ENCODE data around the gene PEX7.
"Not testable (repeated sequence)": the region's sequence is repeated elsewhere in the genome, so short reads cannot be mapped to it uniquely, and the experiment has no call there.

Gene PEX7

DNA sequence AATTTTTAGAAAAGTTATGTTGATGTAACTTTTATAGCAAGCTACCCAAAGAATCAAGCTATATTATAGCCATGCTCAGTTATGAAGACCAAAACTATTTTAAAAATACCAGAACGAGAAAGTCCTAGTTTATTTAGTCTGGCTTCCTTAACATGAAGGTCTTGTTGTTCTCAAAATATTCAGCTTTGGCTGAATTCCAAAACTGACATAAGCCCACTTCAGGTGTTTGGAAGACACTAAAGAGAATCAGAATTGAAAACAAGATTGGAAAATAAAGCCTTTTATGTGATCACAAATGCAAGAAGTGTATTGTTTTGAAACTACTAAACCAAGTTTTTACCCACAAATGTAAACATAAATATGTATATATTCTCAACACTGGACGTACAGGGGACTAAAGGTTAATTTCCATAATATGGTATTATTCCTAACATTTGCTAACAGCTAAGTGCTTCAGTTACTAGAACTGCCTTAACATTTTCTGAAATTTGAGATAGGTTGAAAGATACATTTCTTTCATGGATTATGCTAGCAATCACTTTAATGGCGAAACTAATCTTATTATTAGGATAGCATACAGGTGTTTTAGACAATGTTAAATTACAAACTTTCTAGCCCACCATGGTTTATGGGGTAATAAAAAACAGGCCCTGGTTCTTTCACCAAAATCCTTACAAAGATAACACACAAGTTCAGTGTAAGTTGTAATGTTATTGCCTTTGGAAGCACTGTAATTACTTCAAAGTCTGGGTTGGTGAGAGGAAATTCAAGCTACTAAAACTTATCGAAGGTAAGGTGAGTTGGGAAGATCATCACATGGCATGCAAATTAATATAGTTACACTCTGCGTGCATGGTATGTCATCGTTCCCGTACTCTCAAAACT lies 31.7 kb upstream of the PEX7 start:
- no peak for DNase-seq (ENCODE audit: low read depth in 2 of 2)

GRCh38 chr6:136791296-136792094 lies 30.9 kb upstream of the PEX7 start:
- peak; percentile 15 to 17 for DNase-seq (ENCODE audit: low read depth in 2 of 2)

DNA sequence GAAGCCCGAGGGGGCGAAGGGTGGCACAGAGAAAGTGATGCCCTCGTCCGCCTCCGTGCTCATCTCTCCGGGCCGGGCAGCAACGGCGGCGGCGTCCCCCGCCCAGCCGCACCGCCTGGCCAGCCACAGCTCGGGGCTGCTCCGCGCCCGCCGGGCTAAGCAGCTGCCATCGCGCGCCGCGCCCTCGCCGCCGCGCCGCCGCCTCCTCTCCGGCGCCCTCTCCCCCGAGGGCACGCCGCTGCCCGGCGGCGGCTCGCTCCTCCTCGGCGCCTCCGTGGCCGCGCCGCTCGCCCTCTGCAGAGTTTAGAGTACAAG lies 30.3 kb upstream of the PEX7 start:
- no peak for DNase-seq (ENCODE audit: low read depth in 2 of 2)

DNA sequence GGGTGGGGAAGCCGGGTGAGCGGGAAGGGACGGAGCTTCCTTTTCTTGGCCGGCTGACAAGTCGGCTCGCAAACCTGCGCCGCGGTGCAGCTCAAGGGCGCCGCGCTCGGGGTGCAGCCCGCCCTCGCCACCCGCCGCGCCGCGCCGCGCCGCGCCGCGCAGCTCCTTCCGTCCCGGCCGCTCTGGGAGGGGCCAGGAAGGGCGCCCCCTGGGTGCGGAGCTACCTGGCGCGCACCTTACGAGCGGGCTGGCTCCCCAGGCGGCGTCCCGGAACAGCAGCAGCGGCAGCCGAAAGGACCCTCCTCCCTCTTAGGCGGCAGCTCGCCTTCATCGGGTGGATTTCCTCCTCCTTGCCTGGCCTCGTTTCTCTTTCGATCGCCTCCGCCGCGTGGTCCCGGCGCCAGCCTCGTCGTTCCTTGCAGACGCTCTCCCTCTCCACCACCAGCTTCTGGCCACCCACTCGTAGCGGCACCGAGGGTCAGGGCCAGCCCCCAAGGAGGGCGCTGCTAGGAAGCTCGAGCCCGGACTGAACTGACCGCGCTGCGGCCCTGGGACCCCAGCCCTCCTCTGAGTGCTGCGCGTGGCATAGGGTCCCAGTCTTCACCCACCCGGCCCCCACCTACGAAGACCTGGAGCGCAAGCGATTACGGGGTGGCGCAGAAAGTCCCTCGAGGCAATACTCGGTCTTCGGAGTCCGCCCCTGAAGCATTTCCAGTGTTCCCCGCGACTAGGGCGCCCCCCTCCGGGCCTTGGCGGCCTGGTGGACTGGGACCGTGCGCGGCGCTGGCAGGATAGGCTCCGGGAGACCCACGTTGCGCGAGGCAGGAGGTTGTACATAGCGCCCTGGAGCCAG lies 29.8 kb upstream of the PEX7 start, which contains the start of gene MAP3K5:
Gene MAP3K5 (minus strand): TSS at position 68 of the 853 bp plus-strand sequence. CDS start 320 bp downstream, outside the sequence.
- DNase-seq (ENCODE audit: low read depth in 2 of 2) = peak; percentile 89 to 92

DNA sequence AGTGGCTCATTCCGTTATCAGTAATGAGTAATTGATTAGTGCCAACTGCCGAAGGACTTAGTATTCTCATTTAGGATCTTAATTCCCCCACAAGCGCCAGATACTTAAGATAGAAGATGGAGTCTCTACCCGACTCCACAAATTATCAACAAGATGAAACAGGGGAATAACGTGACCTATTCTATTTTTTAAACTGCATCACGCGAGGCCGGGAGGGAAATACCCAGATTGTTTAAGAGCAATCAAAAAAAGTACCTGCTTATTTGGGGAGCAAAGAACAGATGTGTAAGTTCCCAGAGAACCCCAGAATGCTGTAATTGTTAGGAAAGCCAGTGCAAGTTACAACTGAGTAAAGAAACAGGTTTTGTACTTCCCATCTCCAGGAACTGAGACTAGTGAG lies 29.0 kb upstream of the PEX7 start:
- no peak for DNase-seq (ENCODE audit: low read depth in 2 of 2)

DNA sequence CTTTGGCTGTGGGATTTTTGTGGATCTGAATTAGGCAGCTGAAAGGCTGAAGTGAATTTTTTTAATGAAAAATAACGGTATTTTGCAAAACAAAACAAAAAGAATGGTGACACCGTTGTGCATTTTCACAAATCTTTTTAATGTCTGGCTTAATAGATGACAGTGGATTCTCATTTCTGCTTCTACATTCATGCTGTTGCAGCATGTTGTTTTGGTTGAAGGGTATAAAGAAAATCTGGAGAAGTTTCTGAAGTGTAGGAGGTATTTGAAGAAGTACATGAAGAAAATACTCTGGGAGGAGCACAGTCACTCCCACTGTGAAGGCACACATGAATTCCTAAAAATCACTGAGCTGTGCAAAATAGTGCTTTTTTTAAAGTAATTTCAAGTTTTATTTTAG lies 27.0 kb upstream of the PEX7 start:
- DNase-seq (ENCODE audit: low read depth in 2 of 2) = no peak

- no peak for DNase-seq (ENCODE audit: low read depth in 2 of 2)
Observed at GRCh38 chr6:136795996-136796395, 26.4 kb upstream of the PEX7 start.

DNA sequence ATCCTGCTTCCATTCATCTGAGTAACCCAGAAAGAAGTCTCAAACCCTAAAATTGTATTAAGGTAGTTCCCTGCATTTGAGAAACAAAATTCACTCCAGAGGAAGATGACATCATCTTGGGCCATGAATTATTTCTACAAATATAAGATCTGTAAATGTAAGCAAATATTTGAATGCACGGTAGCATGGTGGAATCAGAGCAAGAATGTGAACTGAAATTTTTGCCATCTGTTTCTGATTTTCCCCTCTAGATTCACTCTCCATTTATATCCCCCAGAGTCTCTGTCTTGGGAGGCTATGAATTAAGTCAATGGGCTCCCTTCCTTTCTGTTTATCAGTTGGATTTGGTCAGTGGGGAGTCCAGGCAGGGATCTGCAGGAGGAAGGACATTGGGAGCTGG lies 24.3 kb upstream of the PEX7 start:
- DNase-seq (ENCODE audit: low read depth in 2 of 2) = no peak

- no peak for DNase-seq (ENCODE audit: low read depth in 2 of 2)
Observed at GRCh38 chr6:136801581-136801980, 20.8 kb upstream of the PEX7 start.

- DNase-seq (ENCODE audit: low read depth in 2 of 2) = no peak
Observed at GRCh38 chr6:136803608-136804007, 18.8 kb upstream of the PEX7 start.

- no peak for DNase-seq (ENCODE audit: low read depth in 2 of 2)
Observed at GRCh38 chr6:136809091-136809860, 13.1 kb upstream of the PEX7 start.

- no peak for DNase-seq (ENCODE audit: low read depth in 2 of 2)
Observed at GRCh38 chr6:136811272-136811671, 11.1 kb upstream of the PEX7 start.

DNA sequence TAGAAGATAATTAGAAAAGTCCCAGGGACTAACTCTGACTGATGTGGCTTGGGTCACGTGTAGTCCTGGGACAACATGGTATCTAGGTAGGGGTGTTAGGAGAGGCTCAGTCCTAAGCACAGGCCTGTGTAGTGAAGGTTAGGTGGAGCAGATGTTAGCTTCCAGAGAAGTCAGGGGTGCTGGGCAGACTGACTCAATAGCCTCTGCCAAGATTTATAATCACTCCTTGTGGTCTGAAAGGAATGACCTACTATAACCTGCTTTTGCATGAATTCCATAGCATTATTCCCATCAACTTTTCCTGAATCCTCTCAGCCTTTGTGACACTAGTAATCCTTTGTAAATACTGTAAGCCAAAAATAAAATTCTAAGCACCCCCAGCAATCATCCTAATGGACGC lies 10.2 kb upstream of the PEX7 start:
- DNase-seq (ENCODE audit: low read depth in 2 of 2) = no peak

DNA sequence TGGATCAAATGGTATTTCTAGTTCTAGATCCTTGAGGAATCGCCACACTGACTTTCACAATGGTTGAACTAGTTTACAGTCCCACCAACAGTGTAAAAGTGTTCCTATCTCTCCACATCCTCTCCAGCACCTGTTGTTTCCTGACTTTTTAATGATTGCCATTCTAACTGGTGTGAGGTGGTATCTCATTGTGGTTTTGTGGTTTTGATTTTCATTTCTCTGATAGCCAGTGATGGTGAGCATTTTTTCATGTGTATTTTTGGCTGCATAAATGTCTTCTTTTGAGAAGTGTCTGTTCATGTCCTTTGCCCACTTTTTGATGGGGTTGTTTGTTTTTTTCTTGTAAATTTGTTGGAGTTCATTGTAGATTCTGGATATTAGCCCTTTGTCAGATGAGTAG lies 6.8 kb upstream of the PEX7 start:
- not testable (repeated sequence) for DNase-seq (ENCODE audit: low read depth in 2 of 2)

GRCh38 chr6:136816656-136817055 lies 5.7 kb upstream of the PEX7 start:
- DNase-seq (ENCODE audit: low read depth in 2 of 2) = no peak

GRCh38 chr6:136820561-136820960 lies 1.8 kb upstream of the PEX7 start:
- no peak for DNase-seq (ENCODE audit: low read depth in 2 of 2)

DNA sequence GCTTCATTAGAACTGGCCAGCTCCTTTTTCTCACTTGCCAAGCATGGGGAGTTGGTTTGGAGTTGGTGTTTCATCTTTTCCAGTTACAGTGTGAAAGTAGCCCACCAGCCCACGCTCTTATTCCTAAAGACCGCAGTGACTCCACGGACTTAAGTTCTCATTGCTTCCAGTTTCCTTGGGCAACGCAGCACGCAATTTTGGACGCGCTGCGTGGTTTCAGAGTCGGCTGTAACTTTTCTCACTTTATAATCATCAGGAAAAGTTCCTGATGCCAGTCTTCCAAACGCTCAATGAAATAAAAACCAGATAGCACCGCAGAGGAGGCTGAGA lies 381 bp upstream of the PEX7 start:
- DNase-seq (ENCODE audit: low read depth in 2 of 2) = no peak

DNA sequence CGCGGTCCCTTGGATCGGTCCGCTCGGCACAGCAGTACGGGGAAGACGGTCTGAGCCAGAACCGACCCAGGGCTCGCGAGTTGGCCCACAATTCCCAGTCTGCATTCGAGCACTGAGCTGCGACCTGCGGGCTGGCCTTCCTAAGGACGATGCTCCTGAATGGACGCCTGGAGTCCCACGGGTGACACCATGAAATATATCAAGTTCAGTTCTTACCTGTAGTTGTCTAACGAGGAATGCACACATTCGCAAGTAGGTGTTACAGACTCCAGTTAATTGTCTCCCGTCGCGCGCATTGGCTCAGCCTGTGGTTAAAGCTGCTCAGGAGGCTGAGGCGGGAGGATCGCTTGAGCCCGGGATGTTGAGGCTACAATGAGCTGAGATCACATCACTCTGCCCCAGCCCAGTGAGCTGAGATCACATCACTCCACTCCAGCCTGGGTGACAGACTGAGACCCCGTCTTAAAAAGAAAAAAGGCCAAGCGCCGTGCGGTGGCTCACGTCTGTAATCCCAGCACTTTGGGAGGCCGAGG lies 802 bp downstream of the PEX7 start:
- no peak for DNase-seq (ENCODE audit: low read depth in 2 of 2)

GRCh38 chr6:136826216-136826615 lies 3.8 kb downstream of the PEX7 start:
- no peak for DNase-seq (ENCODE audit: low read depth in 2 of 2)

- no peak for DNase-seq (ENCODE audit: low read depth in 2 of 2)
Observed at GRCh38 chr6:136831873-136832562, 9.6 kb downstream of the PEX7 start.

Data from stimulated activated CD8-positive, alpha-beta memory T cell treated with anti-CD3 and anti-CD28 coated beads, Interleukin-7, amount 100 ng/mL, for 1 hour (primary cell).